Stimulated activated naive CD8-positive, alpha-beta T cell treated with anti-CD3 and anti-CD28 coated beads, Interleukin-15, Interleukin-2, amounts not matched to agents 100 ng/mL and 50 ng/mL, for 24 hours (primary cell): ENCODE measurements around the gene KRTAP1-5.
"Not testable (repeated sequence)": the region's sequence is repeated elsewhere in the genome, so short reads cannot be mapped to it uniquely, and the experiment has no call there.

ENCODE experiments used
- H3K27ac Mint-ChIP-seq: one replicate; pipeline ENCODE4 v1.8.0; 2021; ENCODE audit warnings: mild to moderate bottlenecking, mixed read lengths
- H3K27me3 Mint-ChIP-seq: one replicate; pipeline ENCODE4 v1.8.0; 2021; ENCODE audit warnings: mixed read lengths
- H3K36me3 Mint-ChIP-seq: one replicate; pipeline ENCODE4 v1.8.0; 2021; ENCODE audit warnings: low read depth, mixed read lengths
- H3K4me1 Mint-ChIP-seq: one replicate; pipeline ENCODE4 v1.8.0; 2021; ENCODE audit warnings: low read depth, mixed read lengths
- H3K4me3 Mint-ChIP-seq: one replicate; pipeline ENCODE4 v1.8.0; 2021; ENCODE audit warnings: mild to moderate bottlenecking, mixed read lengths
- H3K9me3 Mint-ChIP-seq: one replicate; pipeline ENCODE4 v1.8.0; 2021; ENCODE audit warnings: mixed read lengths

Gene KRTAP1-5

GRCh38 chr17:41058741-41059140 lies 31.7 kb upstream of the KRTAP1-5 start:
- H3K4me1 Mint-ChIP-seq: no peaks in the 10 kb centered on the region
- peaks cover 53% of the 10 kb centered on the region for H3K27me3 Mint-ChIP-seq
- H3K36me3 Mint-ChIP-seq: no peaks in the 10 kb centered on the region
- no peak overlapping the region for H3K4me3 Mint-ChIP-seq
- H3K9me3 Mint-ChIP-seq: no peaks in the 10 kb centered on the region
- no peak overlapping the region for H3K27ac Mint-ChIP-seq

GRCh38 chr17:41057547-41057946 lies 30.5 kb upstream of the KRTAP1-5 start:
- Mint-ChIP-seq H3K27me3 (peaks cover 53% of the 10 kb centered on the region), H3K4me1 (no peaks in the 10 kb centered on the region)

GRCh38 chr17:41055130-41055529 lies 28.1 kb upstream of the KRTAP1-5 start, which contains the start of gene KRTAP2-2:
TSS of gene KRTAP2-2 (minus strand) at chr17:41055230. CDS start at chr17:41055211, 19 bp downstream.
- not testable (repeated sequence) for H3K27ac Mint-ChIP-seq, H3K4me1 Mint-ChIP-seq, H3K4me3 Mint-ChIP-seq, H3K36me3 Mint-ChIP-seq, H3K9me3 Mint-ChIP-seq
- peaks cover 42% of the 10 kb centered on the region for H3K27me3 Mint-ChIP-seq

More at GRCh38 chr17:41057547-41057946, 30.5 kb upstream of the KRTAP1-5 start:
- no peak overlapping the region for H3K27ac Mint-ChIP-seq
- no peaks in the 10 kb centered on the region for H3K9me3 Mint-ChIP-seq
- no peaks in the 10 kb centered on the region for H3K36me3 Mint-ChIP-seq
- H3K4me3 Mint-ChIP-seq: no peak overlapping the region

GRCh38 chr17:41054556-41054955 lies 27.5 kb upstream of the KRTAP1-5 start:
- not testable (repeated sequence) for H3K4me3 Mint-ChIP-seq, H3K27ac Mint-ChIP-seq, H3K9me3 Mint-ChIP-seq, H3K36me3 Mint-ChIP-seq, H3K4me1 Mint-ChIP-seq
- peaks cover 40% of the 10 kb centered on the region for H3K27me3 Mint-ChIP-seq

GRCh38 chr17:41054025-41054424 lies 27.0 kb upstream of the KRTAP1-5 start:
- Mint-ChIP-seq H3K4me1 (no peaks in the 10 kb centered on the region), H3K36me3 (no peaks in the 10 kb centered on the region), H3K27me3 (peaks cover 35% of the 10 kb centered on the region), H3K4me3 (no peak overlapping the region), H3K27ac (no peak overlapping the region), H3K9me3 (no peaks in the 10 kb centered on the region)

GRCh38 chr17:41052566-41052965 lies 25.6 kb upstream of the KRTAP1-5 start:
- H3K27me3 Mint-ChIP-seq: peaks cover 24% of the 10 kb centered on the region
- no peaks in the 10 kb centered on the region for H3K4me1 Mint-ChIP-seq
- no peaks in the 10 kb centered on the region for H3K9me3 Mint-ChIP-seq
- no peak overlapping the region for H3K27ac Mint-ChIP-seq
- H3K4me3 Mint-ChIP-seq: no peak overlapping the region
- H3K36me3 Mint-ChIP-seq: no peaks in the 10 kb centered on the region

GRCh38 chr17:41049110-41049509 lies 22.1 kb upstream of the KRTAP1-5 start:
- Mint-ChIP-seq H3K4me3 (no peak overlapping the region), H3K27me3 (peaks cover 11% of the 10 kb centered on the region), H3K9me3 (no peaks in the 10 kb centered on the region), H3K36me3 (no peaks in the 10 kb centered on the region), H3K4me1 (no peaks in the 10 kb centered on the region), H3K27ac (no peak overlapping the region)

- Mint-ChIP-seq H3K4me1 (no peaks in the 10 kb centered on the region), H3K27ac (no peak overlapping the region), H3K9me3 (peaks cover 2% of the 10 kb centered on the region), H3K36me3 (no peaks in the 10 kb centered on the region), H3K4me3 (no peak overlapping the region), H3K27me3 (peaks cover 11% of the 10 kb centered on the region)
Measured at GRCh38 chr17:41048441-41048840, 21.4 kb upstream of the KRTAP1-5 start.

- not testable (repeated sequence) for H3K4me1 Mint-ChIP-seq, H3K9me3 Mint-ChIP-seq, H3K4me3 Mint-ChIP-seq, H3K36me3 Mint-ChIP-seq, H3K27ac Mint-ChIP-seq
- H3K27me3 Mint-ChIP-seq: peaks cover 16% of the 10 kb centered on the region
Measured at GRCh38 chr17:41046735-41047465, 19.9 kb upstream of the KRTAP1-5 start, which contains the start of gene KRTAP2-1. TSS of gene KRTAP2-1 (minus strand) at chr17:41047316. CDS start at chr17:41047267, 49 bp downstream.

- Mint-ChIP-seq H3K4me3 (no peak overlapping the region), H3K27ac (no peak overlapping the region), H3K4me1 (no peaks in the 10 kb centered on the region), H3K27me3 (peaks cover 24% of the 10 kb centered on the region), H3K9me3 (peaks cover 9% of the 10 kb centered on the region), H3K36me3 (no peaks in the 10 kb centered on the region)
Measured at GRCh38 chr17:41042953-41043352, 15.9 kb upstream of the KRTAP1-5 start.

GRCh38 chr17:41040783-41041571 lies 14.0 kb upstream of the KRTAP1-5 start, which contains the start of gene KRTAP1-1:
TSS of gene KRTAP1-1 (minus strand) at chr17:41041450. CDS start at chr17:41041397, 53 bp downstream.
- not testable (repeated sequence) for H3K4me3 Mint-ChIP-seq, H3K9me3 Mint-ChIP-seq, H3K36me3 Mint-ChIP-seq, H3K27ac Mint-ChIP-seq, H3K4me1 Mint-ChIP-seq
- peaks cover 20% of the 10 kb centered on the region for H3K27me3 Mint-ChIP-seq

GRCh38 chr17:41037853-41038350 lies 10.9 kb upstream of the KRTAP1-5 start:
- peaks cover 4% of the 10 kb centered on the region for H3K9me3 Mint-ChIP-seq
- no peak overlapping the region for H3K27ac Mint-ChIP-seq
- H3K36me3 Mint-ChIP-seq: no peaks in the 10 kb centered on the region
- peaks cover 18% of the 10 kb centered on the region for H3K27me3 Mint-ChIP-seq
- H3K4me3 Mint-ChIP-seq: no peak overlapping the region
- H3K4me1 Mint-ChIP-seq: no peaks in the 10 kb centered on the region

GRCh38 chr17:41034346-41034935 lies 7.4 kb upstream of the KRTAP1-5 start, which contains the start of gene KRTAP1-3:
TSS of gene KRTAP1-3 (minus strand) at chr17:41034874. CDS start at chr17:41034821, 53 bp downstream.
- H3K4me1 Mint-ChIP-seq, H3K27ac Mint-ChIP-seq, H3K9me3 Mint-ChIP-seq, H3K4me3 Mint-ChIP-seq, H3K36me3 Mint-ChIP-seq: not testable (repeated sequence)
- H3K27me3 Mint-ChIP-seq: peaks cover 17% of the 10 kb centered on the region

- no peaks in the 10 kb centered on the region for H3K4me1 Mint-ChIP-seq
- H3K27ac Mint-ChIP-seq: no peak within 1 kb of the TSS
- peaks cover 19% of the 10 kb centered on the region for H3K27me3 Mint-ChIP-seq
- no peaks in the 10 kb centered on the region for H3K9me3 Mint-ChIP-seq
- no peak within 1 kb of the TSS for H3K4me3 Mint-ChIP-seq
- no peaks in the 10 kb centered on the region for H3K36me3 Mint-ChIP-seq
Measured at GRCh38 chr17:41029633-41030245, 2.7 kb upstream of the KRTAP1-5 start, which contains the start of gene KRTAP1-4. TSS of gene KRTAP1-4 (minus strand) at chr17:41030195. CDS start at chr17:41030078, 117 bp downstream.
